Measurements from ENCODE around the gene TMEM270. TPM values are rescaled to one million over a fixed set of nuclear protein-coding genes. Genes with fewer than 3 reads are reported as not detected.
"Not testable (repeated sequence)": the region's sequence is repeated elsewhere in the genome, so short reads cannot be mapped to it uniquely, and the experiment has no call there.

TMEM270 gene, protein sequence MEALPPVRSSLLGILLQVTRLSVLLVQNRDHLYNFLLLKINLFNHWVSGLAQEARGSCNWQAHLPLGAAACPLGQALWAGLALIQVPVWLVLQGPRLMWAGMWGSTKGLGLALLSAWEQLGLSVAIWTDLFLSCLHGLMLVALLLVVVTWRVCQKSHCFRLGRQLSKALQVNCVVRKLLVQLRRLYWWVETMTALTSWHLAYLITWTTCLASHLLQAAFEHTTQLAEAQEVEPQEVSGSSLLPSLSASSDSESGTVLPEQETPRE
- not detected in 2 replicates for total RNA-seq

- no peak for DNase-seq (ENCODE audit: low spot score)
- Mint-ChIP-seq H3K4me3 (no peak within 1 kb of the TSS), H3K27me3 (ENCODE audit: insufficient read depth) (peaks cover 16% of the 10 kb centered on the region), H3K36me3 (ENCODE audit: low read depth) (no peaks in the 10 kb centered on the region), H3K27ac (no peak within 1 kb of the TSS), H3K9me3 (no peaks in the 10 kb centered on the region), H3K4me1 (ENCODE audit: low read depth) (peaks cover 1% of the 10 kb centered on the region)
- intact Hi-C loops (cut with micrococcal nuclease), result no loop called here
Observed at GRCh38 chr7:73860859-73861258, at the start of gene TMEM270. Gene TMEM270, plus strand, starts transcription at chr7:73861159. Its CDS starts 36 bp downstream, at chr7:73861195.

- Mint-ChIP-seq H3K27me3 (ENCODE audit: insufficient read depth) (peaks cover 4% of the 10 kb centered on the region), H3K9me3 (no peaks in the 10 kb centered on the region), H3K4me1 (ENCODE audit: low read depth) (no peaks in the 10 kb centered on the region), H3K36me3 (ENCODE audit: low read depth) (no peaks in the 10 kb centered on the region), H3K4me3 (no peak overlapping the region), H3K27ac (no peak overlapping the region)
- intact Hi-C loops (cut with micrococcal nuclease), result loop anchor here (1.0 kb wide), 2 partner anchors 40 to 44 kb away; no protein-coding TSS in a partner anchor
- peak; percentile 34 for DNase-seq (ENCODE audit: low spot score)
Observed at GRCh38 chr7:73811760-73812168, 49.2 kb upstream of the TMEM270 start.

- Mint-ChIP-seq H3K9me3 (no peaks in the 10 kb centered on the region), H3K4me3 (no peak overlapping the region), H3K27ac (no peak overlapping the region), H3K36me3 (ENCODE audit: low read depth) (no peaks in the 10 kb centered on the region), H3K4me1 (ENCODE audit: low read depth) (no peaks in the 10 kb centered on the region), H3K27me3 (ENCODE audit: insufficient read depth) (peaks cover 5% of the 10 kb centered on the region)
- DNase-seq (ENCODE audit: low spot score), result no peak
- intact Hi-C loops (cut with micrococcal nuclease), result no loop called here
Observed at GRCh38 chr7:73812996-73813395, 48.0 kb upstream of the TMEM270 start.

DNA sequence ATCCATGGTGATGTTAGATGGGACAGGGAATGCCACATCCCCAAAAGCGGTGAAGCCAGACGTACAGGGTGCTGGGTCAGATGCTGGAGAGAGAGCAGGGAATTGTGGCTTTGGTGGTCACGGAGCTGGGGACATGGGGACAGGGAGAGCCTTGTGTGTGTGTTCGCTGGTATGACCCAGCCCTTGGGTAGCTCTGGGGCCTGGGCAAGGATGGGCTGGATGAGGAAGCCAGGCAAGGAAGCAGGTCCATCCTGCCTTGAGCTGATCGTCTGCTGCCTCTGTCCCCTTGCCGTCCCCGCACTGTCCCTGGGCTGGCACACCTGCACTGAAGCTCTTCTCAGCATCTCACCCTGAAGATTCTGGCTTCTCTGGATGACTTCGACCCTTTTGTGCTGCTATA lies 45.5 kb upstream of the TMEM270 start:
- Mint-ChIP-seq H3K27me3 (ENCODE audit: insufficient read depth) (peaks cover 10% of the 10 kb centered on the region), H3K27ac (no peak overlapping the region), H3K4me3 (no peak overlapping the region), H3K4me1 (ENCODE audit: low read depth) (no peaks in the 10 kb centered on the region), H3K9me3 (no peaks in the 10 kb centered on the region), H3K36me3 (ENCODE audit: low read depth) (no peaks in the 10 kb centered on the region)
- intact Hi-C loops (cut with micrococcal nuclease), result no loop called here
- no peak for DNase-seq (ENCODE audit: low spot score)

- no peak for DNase-seq (ENCODE audit: low spot score)
- intact Hi-C loops (cut with micrococcal nuclease), result no loop called here
- Mint-ChIP-seq H3K4me1 (ENCODE audit: low read depth) (no peaks in the 10 kb centered on the region), H3K4me3 (no peak overlapping the region), H3K27me3 (ENCODE audit: insufficient read depth) (peaks cover 10% of the 10 kb centered on the region), H3K36me3 (ENCODE audit: low read depth) (no peaks in the 10 kb centered on the region), H3K27ac (no peak overlapping the region), H3K9me3 (no peaks in the 10 kb centered on the region)
Observed at GRCh38 chr7:73817121-73817520, 43.8 kb upstream of the TMEM270 start.

DNA sequence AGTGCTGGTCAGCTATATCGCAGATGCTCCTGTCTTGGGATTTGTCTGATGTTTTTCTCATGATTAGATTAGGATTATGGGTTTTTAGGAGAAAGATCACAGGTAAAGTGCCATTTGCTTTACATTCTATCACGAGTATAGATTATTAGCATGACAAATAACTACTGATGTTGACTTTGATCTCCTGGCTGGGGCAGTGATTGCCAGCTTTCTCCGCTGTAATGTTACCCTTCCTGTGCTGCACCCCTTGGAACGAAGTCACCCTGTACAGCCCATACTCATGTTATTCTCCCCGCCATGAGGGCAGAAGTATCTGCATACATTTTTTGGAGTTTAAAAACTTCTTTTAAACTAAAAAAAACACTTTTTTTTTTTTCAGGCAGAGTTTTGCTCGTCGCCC lies 40.9 kb upstream of the TMEM270 start:
- Mint-ChIP-seq H3K9me3 (no peaks in the 10 kb centered on the region), H3K4me3 (no peak overlapping the region), H3K27me3 (ENCODE audit: insufficient read depth) (peaks cover 9% of the 10 kb centered on the region), H3K4me1 (ENCODE audit: low read depth) (no peaks in the 10 kb centered on the region), H3K27ac (no peak overlapping the region), H3K36me3 (ENCODE audit: low read depth) (no peaks in the 10 kb centered on the region)
- intact Hi-C loops (cut with micrococcal nuclease), result no loop called here
- DNase-seq (ENCODE audit: low spot score), result no peak

DNA sequence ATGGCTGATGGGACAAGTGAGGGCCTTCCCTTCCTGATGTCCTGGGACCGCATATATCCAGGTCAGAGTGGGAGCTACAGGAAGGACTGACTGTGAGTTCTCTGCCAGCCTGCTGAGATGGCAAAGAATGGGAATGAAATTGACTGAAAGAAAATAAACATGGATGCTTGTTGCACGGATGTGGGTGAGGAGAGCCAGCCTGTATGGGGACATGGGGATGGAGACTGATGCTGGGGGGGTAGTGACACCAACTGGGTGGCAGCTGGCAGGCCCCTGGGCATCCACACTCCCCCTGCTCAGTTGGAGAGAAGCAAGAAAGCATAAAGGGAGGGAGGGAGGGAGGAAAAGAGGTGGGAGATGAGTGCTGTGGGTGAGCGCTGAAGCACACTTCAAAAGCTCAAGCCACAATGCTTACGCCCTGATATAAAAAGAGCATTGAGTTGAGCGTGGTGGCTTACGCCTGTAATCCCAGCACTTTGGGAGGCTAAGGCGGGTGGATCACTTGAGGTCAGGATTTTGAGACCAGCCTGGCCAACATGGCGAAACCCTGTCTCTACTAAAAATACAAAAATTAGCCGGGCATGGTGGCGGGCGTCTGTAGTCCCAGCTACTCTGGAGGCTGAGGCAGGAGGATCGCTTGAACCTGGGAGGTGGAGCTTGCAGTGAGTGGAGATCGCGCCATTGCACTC lies 39.2 kb upstream of the TMEM270 start:
- H3K4me3 Mint-ChIP-seq; H3K9me3 Mint-ChIP-seq; DNase-seq (ENCODE audit: low spot score); H3K36me3 Mint-ChIP-seq (ENCODE audit: low read depth); H3K4me1 Mint-ChIP-seq (ENCODE audit: low read depth); intact Hi-C loops (cut with micrococcal nuclease): not testable (repeated sequence)
- Mint-ChIP-seq H3K27me3 (ENCODE audit: insufficient read depth) (peaks cover 14% of the 10 kb centered on the region), H3K27ac (peak overlapping the region; percentile 59)

DNA sequence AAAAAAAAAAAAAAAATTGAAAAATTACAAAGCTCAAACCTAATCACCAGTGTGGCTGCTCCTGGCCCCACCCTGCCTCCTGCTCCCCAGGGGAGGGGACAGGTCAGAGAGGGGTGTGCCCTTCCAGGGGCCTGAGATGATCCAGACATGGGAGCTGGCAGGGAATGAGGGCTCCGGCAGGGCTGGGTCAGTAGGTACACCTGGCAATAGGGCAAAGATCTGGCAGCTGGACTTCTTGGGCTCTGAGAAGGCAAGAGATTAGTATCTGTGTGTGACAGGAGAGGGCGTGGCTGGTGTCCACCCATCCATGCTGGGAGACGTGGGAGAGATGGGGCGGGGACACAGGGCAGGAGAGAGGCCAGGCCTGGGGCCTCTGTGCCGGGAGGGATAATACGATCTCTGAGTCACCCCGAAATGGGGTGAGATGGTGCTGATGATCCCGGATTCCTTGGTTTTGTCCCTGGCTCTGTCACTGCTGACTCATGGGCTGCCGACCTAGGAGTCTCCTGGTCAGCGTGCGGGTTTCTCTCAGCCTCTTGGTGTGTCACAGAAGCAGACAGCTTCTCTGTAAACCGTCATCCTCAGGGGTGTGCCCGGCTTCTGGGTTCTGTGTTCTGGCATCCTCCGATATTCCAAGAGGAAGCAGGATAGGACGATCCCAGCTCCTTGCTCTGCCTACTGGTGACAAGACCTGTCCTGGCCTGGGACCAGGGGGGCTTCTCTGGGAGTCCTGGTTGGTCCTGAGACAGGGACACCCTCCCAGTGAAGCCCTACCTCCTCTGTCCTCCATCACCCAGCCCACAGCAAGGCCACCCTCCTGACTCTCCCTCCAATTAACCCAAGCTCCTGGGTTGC lies 38.4 kb upstream of the TMEM270 start:
- H3K27ac Mint-ChIP-seq, result no peak overlapping the region
- H3K4me3 Mint-ChIP-seq, result no peak overlapping the region
- peaks cover 5% of the 10 kb centered on the region for H3K4me1 Mint-ChIP-seq (ENCODE audit: low read depth)
- DNase-seq (ENCODE audit: low spot score), result no peak
- intact Hi-C loops (cut with micrococcal nuclease), result no loop called here
- peaks cover 16% of the 10 kb centered on the region for H3K27me3 Mint-ChIP-seq (ENCODE audit: insufficient read depth)
- no peaks in the 10 kb centered on the region for H3K9me3 Mint-ChIP-seq
- no peaks in the 10 kb centered on the region for H3K36me3 Mint-ChIP-seq (ENCODE audit: low read depth)

- Mint-ChIP-seq H3K27ac (no peak overlapping the region), H3K9me3 (no peaks in the 10 kb centered on the region), H3K27me3 (ENCODE audit: insufficient read depth) (peaks cover 16% of the 10 kb centered on the region), H3K36me3 (ENCODE audit: low read depth) (no peaks in the 10 kb centered on the region), H3K4me3 (no peak overlapping the region), H3K4me1 (ENCODE audit: low read depth) (peaks cover 5% of the 10 kb centered on the region)
- DNase-seq (ENCODE audit: low spot score), result no peak
- intact Hi-C loops (cut with micrococcal nuclease), result no loop called here
Observed at GRCh38 chr7:73823257-73823656, 37.7 kb upstream of the TMEM270 start.

GRCh38 chr7:73823873-73824592 lies 36.9 kb upstream of the TMEM270 start:
- Mint-ChIP-seq H3K27me3 (ENCODE audit: insufficient read depth) (peaks cover 18% of the 10 kb centered on the region), H3K36me3 (ENCODE audit: low read depth) (no peaks in the 10 kb centered on the region), H3K27ac (no peak overlapping the region), H3K4me3 (no peak overlapping the region), H3K4me1 (ENCODE audit: low read depth) (peaks cover 5% of the 10 kb centered on the region), H3K9me3 (no peaks in the 10 kb centered on the region)
- intact Hi-C loops (cut with micrococcal nuclease), result no loop called here
- DNase-seq (ENCODE audit: low spot score), result no peak

DNA sequence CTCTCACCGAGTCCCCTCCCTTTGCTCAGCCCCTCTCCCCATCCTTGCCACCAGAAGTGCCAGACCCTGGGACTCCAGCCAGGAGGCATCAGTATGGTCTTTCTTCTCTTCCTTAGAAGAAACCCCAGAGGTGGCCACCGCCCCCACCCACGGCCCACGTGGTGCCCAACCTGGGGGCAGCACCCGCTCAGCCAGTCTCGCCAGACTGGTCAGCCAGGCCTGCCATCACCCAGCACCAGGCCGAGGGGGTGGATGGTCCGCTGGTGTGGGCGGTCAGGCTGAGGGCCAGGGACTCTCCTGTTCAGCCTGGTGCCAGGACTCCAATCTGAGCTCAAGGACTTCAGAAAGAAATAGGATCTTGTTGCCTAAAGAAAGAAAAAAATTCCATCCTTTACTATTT lies 36.0 kb upstream of the TMEM270 start:
- no peak for DNase-seq (ENCODE audit: low spot score)
- peaks cover 17% of the 10 kb centered on the region for H3K27me3 Mint-ChIP-seq (ENCODE audit: insufficient read depth)
- no peaks in the 10 kb centered on the region for H3K9me3 Mint-ChIP-seq
- intact Hi-C loops (cut with micrococcal nuclease), result no loop called here
- peaks cover 5% of the 10 kb centered on the region for H3K4me1 Mint-ChIP-seq (ENCODE audit: low read depth)
- H3K4me3 Mint-ChIP-seq, result no peak overlapping the region
- no peak overlapping the region for H3K27ac Mint-ChIP-seq
- H3K36me3 Mint-ChIP-seq (ENCODE audit: low read depth), result no peaks in the 10 kb centered on the region

GRCh38 chr7:73827567-73828106 lies 33.3 kb upstream of the TMEM270 start:
- Mint-ChIP-seq H3K9me3 (no peaks in the 10 kb centered on the region), H3K27ac (no peak overlapping the region), H3K36me3 (ENCODE audit: low read depth) (no peaks in the 10 kb centered on the region), H3K4me1 (ENCODE audit: low read depth) (peaks cover 5% of the 10 kb centered on the region), H3K4me3 (no peak overlapping the region), H3K27me3 (ENCODE audit: insufficient read depth) (peaks cover 17% of the 10 kb centered on the region)
- no peak for DNase-seq (ENCODE audit: low spot score)
- intact Hi-C loops (cut with micrococcal nuclease), result no loop called here

Measured in activated T-helper 1 cell treated with anti-CD3 and anti-CD28 coated beads, Interleukin-12 subunit alpha, Interleukin-12 subunit beta, Interleukin-2, Interleukin-4 antibody, amounts not matched to agents 30 ng/mL and 10 ng/mL and 1 ng/mL, durations not matched to agents 14 hours and 24 hours and 36 hours (primary cell).